Activated CD4-positive, alpha-beta T cell treated with anti-CD3 and anti-CD28 coated beads for 48 hours (primary cell): ENCODE measurements around the gene RAMP3.
"Not testable (repeated sequence)": the region's sequence is repeated elsewhere in the genome, so short reads cannot be mapped to it uniquely, and the experiment has no call there.

Experiments used
- DNase-seq: peaks from one replicate; pipeline ENCODE4 v3.0.0-alpha.2; 2020

The RAMP3 gene

GRCh38 chr7:45157653-45158401, at the start of gene RAMP3:
Gene RAMP3, plus strand, starts transcription at chr7:45157791. Its CDS starts 38 bp downstream, at chr7:45157829.
- no peak for DNase-seq

GRCh38 chr7:45108863-45109262, 48.7 kb upstream of the RAMP3 start:
- no peak for DNase-seq

GRCh38 chr7:45111298-45112223, 46.0 kb upstream of the RAMP3 start, which contains the start of gene TBRG4:
Gene TBRG4, minus strand, starts transcription at chr7:45111697. Its CDS starts 2,460 bp downstream, at chr7:45109237.
- peak; percentile 96 for DNase-seq

GRCh38 chr7:45112648-45113047, 44.9 kb upstream of the RAMP3 start:
- DNase-seq = no peak

GRCh38 chr7:45114257-45114656, 43.3 kb upstream of the RAMP3 start:
- DNase-seq = not testable (repeated sequence)

- DNase-seq = no peak
Observed at GRCh38 chr7:45114926-45115325, 42.7 kb upstream of the RAMP3 start.

- no peak for DNase-seq
Observed at GRCh38 chr7:45116048-45116447, 41.5 kb upstream of the RAMP3 start.

- DNase-seq = no peak
Observed at GRCh38 chr7:45117582-45117981, 40.0 kb upstream of the RAMP3 start.

GRCh38 chr7:45118292-45118691, 39.3 kb upstream of the RAMP3 start:
- no peak for DNase-seq

GRCh38 chr7:45118889-45119331, 38.7 kb upstream of the RAMP3 start:
- DNase-seq = no peak

GRCh38 chr7:45119550-45119949, 38.0 kb upstream of the RAMP3 start:
- no peak for DNase-seq

- no peak for DNase-seq
Observed at GRCh38 chr7:45122975-45123860, 34.4 kb upstream of the RAMP3 start.

GRCh38 chr7:45123913-45124710, 33.5 kb upstream of the RAMP3 start:
- no peak for DNase-seq

- no peak for DNase-seq
Observed at GRCh38 chr7:45125193-45125904, 32.2 kb upstream of the RAMP3 start.

- no peak for DNase-seq
Observed at GRCh38 chr7:45126201-45126600, 31.4 kb upstream of the RAMP3 start.

- no peak for DNase-seq
Observed at GRCh38 chr7:45126920-45127319, 30.7 kb upstream of the RAMP3 start.

- no peak for DNase-seq
Observed at GRCh38 chr7:45129181-45129800, 28.3 kb upstream of the RAMP3 start.

- DNase-seq = no peak
Observed at GRCh38 chr7:45129906-45130305, 27.7 kb upstream of the RAMP3 start.

- DNase-seq = no peak
Observed at GRCh38 chr7:45130910-45131309, 26.7 kb upstream of the RAMP3 start.

- DNase-seq = no peak
Observed at GRCh38 chr7:45131891-45132290, 25.7 kb upstream of the RAMP3 start.
